Glutamatergic neuron (in vitro differentiated cells): Measurements from ENCODE around the gene PPP1R9A. TPM values are rescaled to one million over a fixed set of nuclear protein-coding genes. Genes with fewer than 3 reads are reported as not detected.

ENCODE experiments used
- DNase-seq: peaks from one replicate; pipeline ENCODE4 v3.0.0; 2022
- H3K27ac Mint-ChIP-seq: one replicate; pipeline ENCODE4 v1.8.0; 2020; ENCODE audit warnings: mild to moderate bottlenecking, mixed read lengths, inconsistent platforms; ENCODE audit not compliant: unreplicated experiment
- H3K27me3 Mint-ChIP-seq: one replicate; pipeline ENCODE4 v1.8.0; 2020; ENCODE audit warnings: mild to moderate bottlenecking, moderate library complexity, mixed read lengths, inconsistent platforms; ENCODE audit not compliant: unreplicated experiment
- H3K36me3 Mint-ChIP-seq: one replicate; pipeline ENCODE4 v1.8.0; 2020; ENCODE audit warnings: mild to moderate bottlenecking, mixed read lengths, inconsistent platforms; ENCODE audit not compliant: unreplicated experiment
- H3K4me1 Mint-ChIP-seq: one replicate; pipeline ENCODE4 v1.8.0; 2020; ENCODE audit warnings: mild to moderate bottlenecking, low read depth, mixed read lengths, inconsistent platforms; ENCODE audit not compliant: unreplicated experiment
- H3K4me3 Mint-ChIP-seq: one replicate; pipeline ENCODE4 v1.8.0; 2020; ENCODE audit warnings: mild to moderate bottlenecking, mixed read lengths, inconsistent platforms; ENCODE audit not compliant: unreplicated experiment
- H3K9me3 Mint-ChIP-seq: one replicate; pipeline ENCODE4 v1.8.0; 2020; ENCODE audit warnings: mild to moderate bottlenecking, moderate library complexity, mixed read lengths, inconsistent platforms; ENCODE audit not compliant: unreplicated experiment
- CTCF ChIP-seq: fragments of 200-600 bp; sonication (generic); IDR thresholded peaks from one replicate; pipeline ENCODE4 v1.5.0; 2021; ENCODE audit not compliant: partially characterized antibody, unreplicated experiment
- total RNA-seq: library from RNA; stranded (reverse); fragmentation: NEBNext Ultra II Directional; extraction: Animal tissue kit (Norgen Biotek cat#: 25700); gene quantifications from one replicate; pipeline ENCODE4 v1.2.1, GENCODE V29; 2021; ENCODE audit not compliant: unreplicated experiment

The PPP1R9A gene
- total RNA-seq, 1 donor from 2014 or later, result 14.7 TPM

GRCh38 chr7:94939395-94939794 is 32.0 kb downstream of the PPP1R9A start:
- Mint-ChIP-seq H3K4me3 (no peak overlapping the region), H3K36me3 (no peaks in the 10 kb centered on the region), H3K9me3 (no peaks in the 10 kb centered on the region), H3K27me3 (no peaks in the 10 kb centered on the region), H3K27ac (no peak overlapping the region), H3K4me1 (no peaks in the 10 kb centered on the region)
- DNase-seq, result no peak
- no peak for TF ChIP-seq CTCF

- Mint-ChIP-seq H3K9me3 (no peaks in the 10 kb centered on the region), H3K4me3 (no peak overlapping the region), H3K27me3 (no peaks in the 10 kb centered on the region), H3K4me1 (no peaks in the 10 kb centered on the region), H3K27ac (no peak overlapping the region), H3K36me3 (no peaks in the 10 kb centered on the region)
- TF ChIP-seq CTCF, result no peak
- no peak for DNase-seq
Measured at GRCh38 chr7:94940241-94940640, 32.8 kb downstream of the PPP1R9A start.

- no peak overlapping the region for H3K4me3 Mint-ChIP-seq
- H3K27me3 Mint-ChIP-seq, result no peaks in the 10 kb centered on the region
- H3K4me1 Mint-ChIP-seq, result no peaks in the 10 kb centered on the region
- TF ChIP-seq CTCF, result no peak
- no peaks in the 10 kb centered on the region for H3K36me3 Mint-ChIP-seq
- no peaks in the 10 kb centered on the region for H3K9me3 Mint-ChIP-seq
- no peak overlapping the region for H3K27ac Mint-ChIP-seq
- no peak for DNase-seq
Measured at GRCh38 chr7:94941844-94942632, 34.6 kb downstream of the PPP1R9A start.

- H3K27me3 Mint-ChIP-seq, result no peaks in the 10 kb centered on the region
- no peaks in the 10 kb centered on the region for H3K36me3 Mint-ChIP-seq
- H3K9me3 Mint-ChIP-seq, result no peaks in the 10 kb centered on the region
- H3K27ac Mint-ChIP-seq, result no peak overlapping the region
- H3K4me3 Mint-ChIP-seq, result no peak overlapping the region
- no peak for TF ChIP-seq CTCF
- DNase-seq, result no peak
- no peaks in the 10 kb centered on the region for H3K4me1 Mint-ChIP-seq
Measured at GRCh38 chr7:94943134-94943533, 35.7 kb downstream of the PPP1R9A start.

- TF ChIP-seq CTCF, result no peak
- Mint-ChIP-seq H3K4me1 (no peaks in the 10 kb centered on the region), H3K36me3 (no peaks in the 10 kb centered on the region), H3K27ac (no peak overlapping the region), H3K9me3 (peaks cover 2% of the 10 kb centered on the region), H3K4me3 (no peak overlapping the region), H3K27me3 (no peaks in the 10 kb centered on the region)
- DNase-seq, result no peak
Measured at GRCh38 chr7:94949532-94949931, 42.1 kb downstream of the PPP1R9A start.
